IMR-90 (cell line): ENCODE measurements around the gene LHFPL6. TPM values are rescaled to one million over a fixed set of nuclear protein-coding genes. Genes with fewer than 3 reads are reported as not detected.

ENCODE experiments used
- ATAC-seq: fragments of 200-7000 bp; cut with Tn5 transposase; 2 replicates; pipeline ENCODE4 v1.9.1; 2020; ENCODE audit warnings: low read depth, mild to moderate bottlenecking, moderate library complexity
- BruUV-seq: library from RNA; stranded (reverse); fragments of 400-500 nt; replicated peaks from 2 replicates; lab custom pipeline; 2021; lab: Mats Ljungman, UMichigan
- CTCF ChIA-PET: fragments of 300-600 bp; formaldehyde crosslinking; extraction: SDS; loops from one replicate; lab custom pipeline; 2021; ENCODE audit warnings: antibody characterized with exemption; lab: Yijun Ruan, JAX
- POLR2A ChIA-PET: fragments of 300-600 bp; sonication (Branson Sonifier 250); formaldehyde crosslinking; loops from one replicate; lab custom pipeline; 2022; ENCODE audit warnings: antibody characterized with exemption; ENCODE audit not compliant: unreplicated experiment; lab: Charles Lee
- DNase-seq: peaks from one replicate; pipeline ENCODE4 v3.0.0; 2013
- H2AFZ ChIP-seq: replicated peaks from 2 replicates; pipeline ENCODE3; 2013; ENCODE audit warnings: low read length, mild to moderate bottlenecking; ENCODE audit not compliant: poor library complexity
- H2AK5ac ChIP-seq: 2 replicates; pipeline ENCODE4 v1.6.1; 2013; ENCODE audit warnings: low read depth, low read length, inconsistent platforms
- H2AK9ac ChIP-seq: replicated peaks from 2 replicates; pipeline ENCODE3; 2013; ENCODE audit warnings: mild to moderate bottlenecking, low read depth, low read length, moderate library complexity; ENCODE audit not compliant: poor library complexity
- H2BK120ac ChIP-seq: 2 replicates; pipeline ENCODE4 v1.6.1; 2013; ENCODE audit warnings: low read depth, low read length, inconsistent platforms
- H2BK15ac ChIP-seq: 3 replicates; pipeline ENCODE4 v1.6.1; 2013; ENCODE audit warnings: low read depth, low read length, inconsistent platforms
- H2BK20ac ChIP-seq: 2 replicates; pipeline ENCODE4 v1.6.1; 2013; ENCODE audit warnings: low read depth, mild to moderate bottlenecking, inconsistent platforms, low read length, moderate library complexity
- H2BK5ac ChIP-seq: 2 replicates; pipeline ENCODE4 v1.6.1; 2013; ENCODE audit warnings: mild to moderate bottlenecking, low read depth, low read length, inconsistent platforms; ENCODE audit not compliant: poor library complexity, severe bottlenecking
- H3K14ac ChIP-seq: replicated peaks from 2 replicates; pipeline ENCODE4 v1.6.1; 2013; ENCODE audit warnings: low read depth, low read length, inconsistent platforms
- H3K18ac ChIP-seq: 2 replicates; pipeline ENCODE4 v1.6.1; 2013; ENCODE audit warnings: low read depth, low read length, control low read depth
- H3K23ac ChIP-seq: 2 replicates; pipeline ENCODE4 v1.6.1; 2013; ENCODE audit warnings: low read depth, low read length, inconsistent platforms
- H3K27ac ChIP-seq: 2 replicates; pipeline ENCODE4 v1.5.1; 2013; ENCODE audit warnings: mild to moderate bottlenecking, control low read depth, low read length; ENCODE audit not compliant: insufficient read depth
- H3K27me3 ChIP-seq: 2 replicates; pipeline ENCODE4 v1.6.1; 2013; ENCODE audit warnings: low read length; ENCODE audit not compliant: control insufficient read depth, insufficient read depth
- H3K36me3 ChIP-seq: 2 replicates; pipeline ENCODE4 v1.6.1; 2013; ENCODE audit warnings: low read length, mixed read lengths; ENCODE audit not compliant: control insufficient read depth, insufficient read depth
- H3K4ac ChIP-seq: 2 replicates; pipeline ENCODE4 v1.6.1; 2013; ENCODE audit warnings: low read depth, low read length, inconsistent platforms
- H3K4me1 ChIP-seq: 2 replicates; pipeline ENCODE4 v1.6.1; 2013; ENCODE audit warnings: low read length, mixed read lengths; ENCODE audit not compliant: control insufficient read depth, insufficient read depth
- H3K4me2 ChIP-seq: 2 replicates; pipeline ENCODE4 v1.6.1; 2013; ENCODE audit warnings: low read depth, mild to moderate bottlenecking, control low read depth, low read length, moderate library complexity
- H3K4me3 ChIP-seq: 2 replicates; pipeline ENCODE4 v1.5.1; 2013; ENCODE audit warnings: low read depth, mild to moderate bottlenecking, control low read depth, low read length, moderate library complexity; ENCODE audit not compliant: insufficient read depth
- H3K56ac ChIP-seq: 2 replicates; pipeline ENCODE4 v1.6.1; 2013; ENCODE audit warnings: low read length, inconsistent platforms; ENCODE audit not compliant: insufficient read depth; ENCODE audit errors: extremely low read depth
- H3K79me1 ChIP-seq, 2 experiments: 2 replicates each; pipeline ENCODE4 v1.6.1; 2013; ENCODE audit warnings: low read length in 2 of 2, inconsistent platforms in 1 of 2, low read depth in 1 of 2
- H3K9ac ChIP-seq: 2 replicates; pipeline ENCODE4 v1.6.1; 2013; ENCODE audit warnings: low read depth, low read length, control low read depth
- H3K9me1 ChIP-seq: 2 replicates; pipeline ENCODE4 v1.6.1; 2013; ENCODE audit warnings: low read length, inconsistent platforms; ENCODE audit not compliant: insufficient read depth
- H3K9me3 ChIP-seq: 2 replicates; pipeline ENCODE4 v1.6.1; 2013; ENCODE audit warnings: low read length; ENCODE audit not compliant: control insufficient read depth, insufficient read depth
- H4K20me1 ChIP-seq: 2 replicates; pipeline ENCODE4 v1.6.1; 2013; ENCODE audit warnings: low read length, inconsistent platforms; ENCODE audit not compliant: insufficient read depth
- H4K5ac ChIP-seq: 2 replicates; pipeline ENCODE4 v1.6.1; 2013; ENCODE audit warnings: mild to moderate bottlenecking, low read depth, low read length, control low read depth
- H4K8ac ChIP-seq, 2 experiments: 2 replicates each; pipeline ENCODE4 v1.6.1; 2013; ENCODE audit warnings: low read depth in 2 of 2, low read length in 2 of 2, control low read depth in 1 of 2, inconsistent platforms in 1 of 2
- H4K91ac ChIP-seq: 2 replicates; pipeline ENCODE4 v1.6.1; 2013; ENCODE audit warnings: low read depth, low read length, inconsistent platforms; ENCODE audit not compliant: insufficient read depth
- RFX5 ChIP-seq: IDR thresholded peaks from 2 replicates; pipeline ENCODE4 v1.8.0; 2012; ENCODE audit warnings: low read depth, mild to moderate bottlenecking, low read length, moderate library complexity
- WGBS, 2 experiments: methylation state at CpG; one replicate each; pipeline versions ENCODE4 v1.1.5 to v1.1.7; 2013; ENCODE audit warnings: missing lambda C conversion rate in 2 of 2; ENCODE audit not compliant: insufficient read length in 1 of 2; ENCODE audit errors: extremely low coverage in 2 of 2; 5-methylcytosine and 5-hydroxymethylcytosine counted together
- dilution Hi-C: fragments of 300-500 bp; cut with HindIII; formaldehyde crosslinking; loops from one replicate; pipeline ENCODE4 v1.14.3; 2018; ENCODE audit warnings: low sequenced_read_pairs; ENCODE audit not compliant: unreplicated experiment
- in situ Hi-C: fragments of 300-500 bp; cut with MboI; formaldehyde crosslinking; loops from 3 replicates; pipeline ENCODE4 v1.14.3; 2019; ENCODE audit warnings: low sequenced_read_pairs, inconsistent platforms, mixed read lengths
- intact Hi-C: fragments of 100-400 bp; cut with micrococcal nuclease; formaldehyde crosslinking; loops from 2 replicates; pipeline ENCODE4 v1.10.0; 2022
- polyA plus RNA-seq, 3 experiments: library from polyadenylated mRNA; depleted of rRNA; stranded (reverse); fragments of >200 nt; gene quantifications; 2 replicates each; pipeline ENCODE4 v1.2.3, GENCODE V29; 2012; ENCODE audit warnings: low replicate concordance in 1 of 3
- total RNA-seq: library from RNA; depleted of rRNA; stranded (reverse); fragments of >200 nt; gene quantifications from 2 replicates; pipeline ENCODE4 v1.2.3, GENCODE V29; 2012
- TF ChIP-seq, protein P1 (sequence below): fragments of 150-350 bp; IDR thresholded peaks from 2 replicates; pipeline ENCODE4 v1.6.1; 2017; ENCODE audit warnings: mild to moderate bottlenecking, antibody characterized with exemption, low read length, low read depth
- TF ChIP-seq, protein P2 (sequence below): fragments of 150-350 bp; IDR thresholded peaks from 2 replicates; pipeline ENCODE4 v1.6.1; 2016; ENCODE audit warnings: low read depth, mild to moderate bottlenecking, low read length, moderate library complexity, borderline replicate concordance

Gene LHFPL6
- total and polyA plus RNA-seq, 2 of the 4 experiments (the other 2 are of a cell fraction) = 24.7 to 36.1 TPM

DNA sequence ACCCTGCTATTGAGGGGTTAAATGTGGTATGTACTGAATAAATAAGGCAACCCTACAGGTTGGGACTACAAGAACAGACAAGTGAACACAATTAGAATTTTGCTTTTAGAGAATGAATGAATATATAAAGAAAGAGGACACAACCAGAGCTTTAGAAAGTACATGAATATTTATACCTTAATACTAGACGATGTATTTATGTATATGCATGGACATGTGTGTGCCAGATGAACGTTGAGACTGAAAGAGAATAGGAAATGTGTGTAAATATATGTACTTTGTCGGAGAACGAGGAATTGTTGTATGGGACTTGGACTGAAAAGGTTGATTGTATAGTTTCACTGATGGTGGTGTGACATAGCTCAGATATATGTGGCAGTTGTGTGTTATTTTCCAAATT lies 43.1 kb upstream of the LHFPL6 start (continued):
- no peak for TF ChIP-seq RFX5
- TF ChIP-seq, protein P1, sequence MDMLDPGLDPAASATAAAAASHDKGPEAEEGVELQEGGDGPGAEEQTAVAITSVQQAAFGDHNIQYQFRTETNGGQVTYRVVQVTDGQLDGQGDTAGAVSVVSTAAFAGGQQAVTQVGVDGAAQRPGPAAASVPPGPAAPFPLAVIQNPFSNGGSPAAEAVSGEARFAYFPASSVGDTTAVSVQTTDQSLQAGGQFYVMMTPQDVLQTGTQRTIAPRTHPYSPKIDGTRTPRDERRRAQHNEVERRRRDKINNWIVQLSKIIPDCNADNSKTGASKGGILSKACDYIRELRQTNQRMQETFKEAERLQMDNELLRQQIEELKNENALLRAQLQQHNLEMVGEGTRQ = no peak

DNA sequence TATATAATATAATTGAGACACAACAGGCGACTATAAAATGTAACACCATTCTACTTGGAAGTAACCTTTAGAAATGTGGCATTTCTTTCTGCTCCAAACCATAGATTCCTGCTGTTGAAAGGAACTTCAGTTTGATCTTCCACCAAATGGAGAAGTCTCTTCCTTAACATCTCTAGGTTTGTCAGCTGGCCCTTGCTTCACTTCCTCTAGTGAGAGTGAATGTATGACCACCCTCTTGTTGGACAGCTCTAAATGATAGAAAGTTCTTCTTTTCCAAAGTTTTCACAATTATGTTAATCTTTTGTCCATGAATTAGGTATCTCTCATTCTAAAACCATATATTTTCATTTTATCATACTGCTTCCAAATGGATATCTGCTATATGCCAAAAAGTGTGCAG lies 38.7 kb upstream of the LHFPL6 start:
- H3K4me2 ChIP-seq = no peak overlapping the region
- dilution Hi-C loops (no loop called here), intact Hi-C loops (no loop called here), in situ Hi-C loops (no loop called here)
- H3K36me3 ChIP-seq = no peaks in the 10 kb centered on the region
- no peak overlapping the region for H4K8ac ChIP-seq
- no TSS peak for BruUV-seq
- no peak overlapping the region for H3K23ac ChIP-seq
- no CpG with 5 or more reads among the region's 1 CpG for WGBS, 2 experiments
- no peaks in the 10 kb centered on the region for H3K9me3 ChIP-seq
- no peak overlapping the region for H4K5ac ChIP-seq
- no peak overlapping the region for H3K18ac ChIP-seq
- H2BK120ac ChIP-seq = no peak overlapping the region
- H3K14ac ChIP-seq = no peak overlapping the region
- H3K27ac ChIP-seq = no peak overlapping the region
- no peaks in the 10 kb centered on the region for H3K79me1 ChIP-seq
- H3K56ac ChIP-seq = no peak overlapping the region
- H2AK9ac ChIP-seq = no peak overlapping the region
- 0 out of 2 replicates have a peak, but pooled peaks cover 2% of the 10 kb centered on the region for H3K27me3 ChIP-seq
- TF ChIP-seq, protein P2, sequence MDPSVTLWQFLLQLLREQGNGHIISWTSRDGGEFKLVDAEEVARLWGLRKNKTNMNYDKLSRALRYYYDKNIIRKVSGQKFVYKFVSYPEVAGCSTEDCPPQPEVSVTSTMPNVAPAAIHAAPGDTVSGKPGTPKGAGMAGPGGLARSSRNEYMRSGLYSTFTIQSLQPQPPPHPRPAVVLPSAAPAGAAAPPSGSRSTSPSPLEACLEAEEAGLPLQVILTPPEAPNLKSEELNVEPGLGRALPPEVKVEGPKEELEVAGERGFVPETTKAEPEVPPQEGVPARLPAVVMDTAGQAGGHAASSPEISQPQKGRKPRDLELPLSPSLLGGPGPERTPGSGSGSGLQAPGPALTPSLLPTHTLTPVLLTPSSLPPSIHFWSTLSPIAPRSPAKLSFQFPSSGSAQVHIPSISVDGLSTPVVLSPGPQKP = no peak
- TF ChIP-seq, protein P1 = no peak
- no peak overlapping the region for H2BK15ac ChIP-seq
- H3K4ac ChIP-seq = no peak overlapping the region
- H2BK20ac ChIP-seq = no peak overlapping the region
- no peak overlapping the region for H3K9ac ChIP-seq
- no peaks in the 10 kb centered on the region for H3K9me1 ChIP-seq
- H3K4me1 ChIP-seq = no peaks in the 10 kb centered on the region
- H4K20me1 ChIP-seq = no peaks in the 10 kb centered on the region
- ATAC-seq (no peak), DNase-seq (no peak)
- H2AK5ac ChIP-seq = no peak overlapping the region
- H3K4me3 ChIP-seq = no peak overlapping the region
- no peak overlapping the region for H2BK5ac ChIP-seq
- H2AFZ ChIP-seq = no peak overlapping the region
- H4K91ac ChIP-seq = no peak overlapping the region
- ChIA-PET POLR2A (no interaction called here), CTCF (interaction anchor here (0.5 kb wide), 1 partner anchor 491 kb away, joined by 3 read pairs; no protein-coding TSS in a partner anchor)
